RWPE1 (cell line): ENCODE results near the gene PPP4R4.

Experiments
- CTCF ChIA-PET: fragments of 350-600 bp; sonication (Branson Sonifier 250); formaldehyde crosslinking; extraction: SDS; loops from one replicate; lab custom pipeline; 2021; lab: Yijun Ruan, JAX
- POLR2A ChIA-PET: fragments of 400-600 bp; formaldehyde crosslinking; extraction: SDS; loops from one replicate; lab custom pipeline; 2020; ENCODE audit warnings: antibody characterized with exemption; ENCODE audit not compliant: low non-redundant PET; lab: Yijun Ruan, JAX
- DNase-seq: peaks from one replicate; pipeline ENCODE4 v3.0.0; 2012; ENCODE audit warnings: low spot score
- H3K27ac ChIP-seq: fragments of 450-650 bp; 2 replicates; pipeline ENCODE4 v1.5.1; 2017
- TF ChIP-seq, protein P1 (sequence below): fragments of 450-650 bp; conservative IDR thresholded peaks from 2 replicates; pipeline ENCODE4 v1.5.1; 2017; ENCODE audit warnings: low read depth, mild to moderate bottlenecking

Gene PPP4R4

DNA sequence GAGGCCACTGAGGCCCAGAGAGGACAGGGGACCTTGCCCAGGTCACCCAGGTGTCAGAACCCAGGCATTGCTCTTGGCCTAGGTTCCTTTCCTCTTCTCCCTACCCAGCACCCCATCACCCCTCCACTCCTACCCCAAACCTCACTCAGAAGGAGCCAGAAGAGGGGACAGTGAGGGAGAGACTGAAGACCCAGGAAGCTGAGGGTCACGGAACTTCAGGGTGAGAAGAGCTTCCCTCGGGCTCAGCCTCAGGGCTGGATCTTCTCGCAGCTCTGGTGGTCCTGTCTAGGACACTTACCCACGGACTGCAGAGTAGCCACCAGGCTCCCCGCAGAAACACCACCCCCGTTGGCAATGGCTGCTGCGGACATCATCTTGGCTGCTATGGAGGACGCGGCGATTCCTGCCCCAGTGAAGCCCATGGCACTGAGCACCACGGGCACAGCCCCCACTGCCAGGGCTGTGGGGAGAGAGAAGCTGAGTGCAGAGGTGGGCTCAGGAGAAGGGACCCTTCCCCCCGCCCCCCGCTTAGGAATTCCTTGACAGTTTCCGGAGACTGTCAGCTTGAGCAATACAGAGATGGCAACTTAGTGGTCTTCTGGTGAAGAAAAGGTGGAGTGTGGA, 45.8 kb upstream of the PPP4R4 start:
- POLR2A ChIA-PET: no interaction called here
- TF ChIP-seq, protein P1, sequence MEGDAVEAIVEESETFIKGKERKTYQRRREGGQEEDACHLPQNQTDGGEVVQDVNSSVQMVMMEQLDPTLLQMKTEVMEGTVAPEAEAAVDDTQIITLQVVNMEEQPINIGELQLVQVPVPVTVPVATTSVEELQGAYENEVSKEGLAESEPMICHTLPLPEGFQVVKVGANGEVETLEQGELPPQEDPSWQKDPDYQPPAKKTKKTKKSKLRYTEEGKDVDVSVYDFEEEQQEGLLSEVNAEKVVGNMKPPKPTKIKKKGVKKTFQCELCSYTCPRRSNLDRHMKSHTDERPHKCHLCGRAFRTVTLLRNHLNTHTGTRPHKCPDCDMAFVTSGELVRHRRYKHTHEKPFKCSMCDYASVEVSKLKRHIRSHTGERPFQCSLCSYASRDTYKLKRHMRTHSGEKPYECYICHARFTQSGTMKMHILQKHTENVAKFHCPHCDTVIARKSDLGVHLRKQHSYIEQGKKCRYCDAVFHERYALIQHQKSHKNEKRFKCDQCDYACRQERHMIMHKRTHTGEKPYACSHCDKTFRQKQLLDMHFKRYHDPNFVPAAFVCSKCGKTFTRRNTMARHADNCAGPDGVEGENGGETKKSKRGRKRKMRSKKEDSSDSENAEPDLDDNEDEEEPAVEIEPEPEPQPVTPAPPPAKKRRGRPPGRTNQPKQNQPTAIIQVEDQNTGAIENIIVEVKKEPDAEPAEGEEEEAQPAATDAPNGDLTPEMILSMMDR: no peak
- DNase-seq: no peak
- peak overlapping the region; percentile 4; the same call in 1 of the 2 replicates for H3K27ac ChIP-seq
- CTCF ChIA-PET: no interaction called here

DNA sequence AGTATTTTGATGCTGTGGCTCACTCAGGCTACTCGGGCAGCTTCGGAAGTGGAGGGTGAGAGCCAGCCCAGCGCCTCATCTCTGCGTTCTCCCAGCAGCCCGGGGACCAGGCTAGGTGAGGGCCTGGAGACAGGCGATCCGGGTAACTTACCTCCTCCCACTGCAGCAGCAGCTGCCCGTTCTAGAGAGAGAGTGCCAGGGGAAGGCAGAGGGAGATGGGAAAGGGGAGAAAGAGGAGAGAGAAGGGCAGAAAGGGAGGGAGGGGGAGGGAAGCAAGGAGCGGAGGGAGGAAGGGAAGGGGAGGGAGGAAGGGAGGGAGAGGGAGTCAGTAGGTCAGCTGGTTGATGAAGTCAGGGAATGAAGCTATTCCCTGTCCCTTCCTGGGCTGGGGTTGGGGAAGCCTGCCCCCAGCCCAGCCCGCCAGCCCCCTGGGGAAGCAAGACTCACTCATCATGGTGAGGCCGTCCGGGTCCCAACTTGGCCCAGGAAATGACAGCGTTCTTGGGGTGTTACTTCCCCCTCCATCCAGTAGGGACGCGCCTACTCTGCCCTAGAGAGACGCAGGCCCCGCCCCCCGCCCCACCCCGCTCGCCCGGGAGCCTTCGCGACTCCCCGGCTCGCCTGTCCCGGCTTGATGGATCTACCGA, 44.9 kb upstream of the PPP4R4 start, which contains the start of gene IFI27L2:
IFI27L2 (minus strand) TSS at position 494 of the 647 bp plus-strand sequence; CDS start at position 454, 40 bp downstream.
- CTCF ChIA-PET: no interaction called here
- H3K27ac ChIP-seq: peak within 1 kb of the TSS; percentile 75
- POLR2A ChIA-PET: no interaction called here
- DNase-seq: peak; percentile 83
- TF ChIP-seq, protein P1: no peak

DNA sequence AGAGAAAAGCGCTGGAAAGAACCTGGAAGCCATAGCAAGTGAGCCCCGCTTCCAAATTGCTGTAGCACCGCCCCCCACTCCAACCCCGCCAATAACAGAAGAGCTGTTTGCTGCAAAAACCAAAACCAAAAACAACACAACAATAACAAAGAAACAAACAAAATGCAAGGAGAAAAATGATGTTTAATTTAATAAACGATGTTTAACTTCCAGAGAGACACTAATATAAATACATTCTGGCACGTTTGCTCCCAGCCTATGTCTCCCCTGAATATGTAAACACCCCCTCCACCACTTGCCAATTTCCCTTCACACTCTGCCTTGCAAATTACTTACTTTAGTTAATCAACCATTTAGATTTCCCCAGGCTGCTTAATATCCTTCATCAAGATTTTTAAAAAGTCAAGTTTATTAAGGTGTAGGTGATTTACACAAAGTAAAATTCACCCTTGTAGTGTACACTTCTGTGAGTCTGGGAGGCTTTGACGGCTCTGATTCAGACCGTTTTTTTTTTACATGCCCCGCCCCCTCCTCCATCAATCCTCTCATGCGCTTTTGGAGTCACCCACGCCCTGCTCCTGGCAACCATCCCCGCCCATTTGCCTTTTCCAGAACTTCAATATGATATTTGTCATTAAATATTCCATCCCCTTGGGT, 44.2 kb upstream of the PPP4R4 start:
- CTCF ChIA-PET: interaction anchor here (0.6 kb wide), 1 partner anchor 9 kb away, joined by 5 read pairs; no protein-coding TSS in a partner anchor
- POLR2A ChIA-PET: no interaction called here
- peak; percentile 48 for DNase-seq
- H3K27ac ChIP-seq: peak overlapping the region; percentile 75
- TF ChIP-seq, protein P1: no peak

DNA sequence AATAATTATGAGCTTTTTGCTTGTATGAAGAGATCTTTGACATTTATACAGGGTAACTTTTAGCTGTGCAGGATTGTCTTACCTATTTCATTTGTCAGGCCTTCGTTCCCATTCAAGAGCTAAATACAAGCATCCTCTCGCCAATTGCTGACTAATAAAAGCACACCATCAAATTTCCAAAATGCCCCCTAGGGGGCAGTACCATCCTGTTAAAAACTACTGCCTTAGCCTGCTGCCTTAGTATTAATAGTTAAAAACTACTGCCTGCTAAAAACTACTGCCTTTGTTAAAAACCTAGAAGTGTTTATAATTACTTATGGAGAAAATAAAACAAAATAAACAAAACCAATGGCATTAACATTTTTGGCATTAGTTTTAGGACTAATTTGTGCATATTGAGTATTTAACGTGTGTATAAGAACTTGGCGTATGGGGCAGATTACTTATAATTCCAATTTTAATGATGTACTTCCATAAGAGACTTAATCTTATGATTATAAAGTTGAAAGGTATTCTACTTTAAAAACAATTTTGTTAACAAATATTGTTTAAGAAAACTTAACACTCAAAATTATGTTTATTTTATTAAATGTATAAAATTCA, 41.7 kb upstream of the PPP4R4 start:
- POLR2A ChIA-PET: no interaction called here
- TF ChIP-seq, protein P1: peak; percentile 77
- H3K27ac ChIP-seq: no peak overlapping the region
- peak; percentile 52 for DNase-seq
- CTCF ChIA-PET: interaction anchor here (0.6 to 1.8 kb wide), 16 partner anchors 10 to 1251 kb away, joined by 3 to 12 read pairs (median 3); partner anchors contain the start of gene CCDC197

DNA sequence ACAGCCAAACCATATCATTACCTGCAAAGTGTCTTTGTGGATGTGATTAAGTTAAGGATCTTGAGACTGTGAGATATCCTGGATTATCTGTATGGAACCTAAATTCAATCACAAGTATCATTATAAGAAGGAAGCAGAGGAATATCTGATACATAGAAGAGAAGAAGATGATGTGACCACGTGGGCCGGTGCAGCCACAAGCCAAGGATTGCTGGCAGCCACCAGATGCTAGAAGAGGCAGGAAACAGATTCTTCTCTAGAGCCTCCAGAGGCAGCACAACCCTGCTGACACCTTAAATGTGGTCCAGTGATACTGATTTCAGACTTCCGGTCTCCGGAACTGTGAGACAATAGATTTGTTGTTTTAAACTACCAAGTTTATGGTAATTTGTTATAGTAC, 38.6 kb upstream of the PPP4R4 start:
- ChIA-PET POLR2A (no interaction called here), CTCF (no interaction called here)
- no peak for DNase-seq
- TF ChIP-seq, protein P1: no peak
- H3K27ac ChIP-seq: no peak overlapping the region
